ENCODE results near the gene EMILIN3.
"Not testable (repeated sequence)": the region's sequence is repeated elsewhere in the genome, so short reads cannot be mapped to it uniquely, and the experiment has no call there.

The EMILIN3 gene

DNA sequence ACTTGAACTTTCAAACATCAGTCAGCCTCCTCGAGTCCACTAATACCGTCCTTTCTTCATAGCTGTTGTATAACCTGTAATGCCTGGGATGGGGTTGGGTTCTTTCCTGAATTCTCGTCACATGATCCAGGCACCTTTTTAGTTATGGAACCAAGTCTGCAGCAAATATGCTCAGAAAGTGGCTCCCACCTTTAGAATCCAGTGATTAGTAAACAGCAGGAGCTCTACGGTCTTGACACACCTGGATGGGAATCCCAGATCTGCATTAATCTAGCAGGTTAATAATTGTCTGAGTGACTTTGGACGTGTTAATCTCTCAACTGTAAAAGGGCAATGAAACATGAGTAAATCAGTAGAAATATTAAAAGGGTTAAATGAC lies 48.4 kb downstream of the EMILIN3 start:
- FAIRE-seq (no peak), DNase-seq (ENCODE audit: low spot score) (no peak)

DNA sequence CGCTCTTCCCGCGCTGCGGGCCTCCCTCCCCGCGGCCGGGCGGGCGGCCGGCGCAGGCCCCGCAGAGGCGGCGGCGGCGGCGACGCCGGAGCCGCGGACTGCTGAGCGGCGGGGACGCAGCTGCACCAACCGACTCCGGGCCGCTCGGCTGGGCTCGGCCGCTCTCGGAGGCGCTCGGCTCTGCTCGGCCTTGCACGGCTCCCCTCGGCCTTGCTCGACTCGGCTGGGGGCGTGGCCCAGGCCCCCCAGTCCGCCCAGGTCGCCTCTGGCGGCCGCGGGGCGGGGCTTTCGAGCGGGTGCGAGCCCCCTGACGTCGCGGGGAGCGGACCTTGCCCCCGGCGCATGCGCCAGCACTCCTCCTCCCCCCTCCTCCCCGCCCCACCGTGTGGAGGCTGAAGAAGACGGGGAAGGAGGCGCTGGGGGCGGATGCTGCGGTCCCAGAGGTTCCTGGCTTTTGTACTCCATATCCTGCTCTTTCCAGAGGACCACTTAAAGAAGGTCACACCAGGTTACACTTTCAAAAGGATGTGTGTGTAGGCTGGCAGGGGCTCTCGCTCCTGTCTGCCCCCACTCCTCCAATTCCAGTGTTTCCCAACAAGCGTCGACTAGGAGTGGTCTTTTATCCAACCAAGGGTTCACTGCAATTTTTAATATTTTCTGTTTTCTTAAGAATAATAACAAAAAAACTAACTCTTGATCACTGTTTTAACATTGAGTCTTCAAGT lies 48.9 kb downstream of the EMILIN3 start, which contains the start of gene ZHX3:
TSS of gene ZHX3 (minus strand) at position 186 of the 725 bp plus-strand sequence. CDS start 112,815 bp downstream, outside the sequence.
- FAIRE-seq (no peak), DNase-seq (ENCODE audit: low spot score) (peak; percentile 92)

DNA sequence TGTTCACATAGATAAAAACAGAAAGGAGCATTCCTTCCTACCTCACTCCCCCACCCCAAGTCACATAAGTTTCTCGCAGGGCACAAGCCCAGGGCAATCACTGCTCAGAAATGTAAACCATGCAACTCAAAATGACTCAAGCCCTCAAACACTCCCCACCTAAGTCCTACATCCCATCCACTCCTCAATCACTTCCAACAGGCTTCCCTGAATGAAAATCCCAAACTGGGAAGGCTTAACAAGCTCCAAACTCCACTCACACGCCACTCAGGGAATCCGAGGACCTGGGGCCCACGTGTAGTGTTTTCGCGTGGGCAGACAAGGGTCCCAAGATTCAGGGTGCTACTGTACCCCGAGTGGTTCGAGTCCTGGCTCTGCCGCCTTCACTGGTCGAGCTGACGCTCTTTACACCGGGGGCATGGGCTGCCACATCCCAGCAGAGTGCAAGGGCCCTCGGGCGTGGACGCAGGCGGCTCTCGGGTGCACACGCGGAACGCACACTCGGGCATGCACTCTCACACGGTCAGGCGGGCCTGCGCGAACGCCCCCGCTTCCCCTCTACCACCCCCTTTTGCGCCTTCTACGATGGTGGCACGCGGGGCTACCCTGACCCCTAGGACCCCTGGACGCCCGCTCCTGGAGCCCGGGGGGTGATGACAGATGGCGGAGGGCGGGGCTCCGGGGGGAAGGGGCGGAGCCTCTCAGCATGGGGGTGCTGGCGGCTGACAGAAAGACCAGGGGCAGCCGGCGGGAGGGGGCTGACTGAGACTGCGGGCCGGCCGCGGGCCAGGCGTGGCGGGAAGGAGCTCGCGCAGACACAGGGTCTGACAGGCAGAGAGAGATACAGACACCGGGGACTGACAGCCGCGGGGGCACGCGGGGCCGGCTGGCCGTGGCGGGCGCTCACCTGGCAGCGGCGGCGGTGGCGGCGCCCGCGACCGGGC lies 49.7 kb downstream of the EMILIN3 start:
- DNase-seq (ENCODE audit: low spot score) (peak; percentile 79), FAIRE-seq (peak; percentile 61)

DNA sequence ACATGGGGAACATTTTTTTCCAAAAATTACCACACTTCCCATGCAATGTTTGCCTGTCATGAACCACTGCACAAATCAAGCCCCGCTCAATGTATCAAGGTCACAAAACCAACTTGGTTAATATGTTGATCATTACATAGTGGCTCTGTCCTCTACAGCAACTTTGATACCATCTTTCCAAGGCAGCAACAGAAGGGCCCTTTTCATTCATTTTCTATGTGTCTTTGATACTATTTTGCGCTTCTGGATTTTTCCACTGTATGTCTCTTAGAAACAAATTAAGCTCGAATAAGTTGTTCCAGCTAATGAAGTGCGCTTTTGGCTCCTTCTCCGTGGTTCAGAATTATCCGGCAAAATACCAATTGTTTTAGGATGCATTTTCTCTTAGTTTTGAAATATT lies 50.6 kb downstream of the EMILIN3 start:
- FAIRE-seq (peak; percentile 87), DNase-seq (ENCODE audit: low spot score) (peak; percentile 21)

DNA sequence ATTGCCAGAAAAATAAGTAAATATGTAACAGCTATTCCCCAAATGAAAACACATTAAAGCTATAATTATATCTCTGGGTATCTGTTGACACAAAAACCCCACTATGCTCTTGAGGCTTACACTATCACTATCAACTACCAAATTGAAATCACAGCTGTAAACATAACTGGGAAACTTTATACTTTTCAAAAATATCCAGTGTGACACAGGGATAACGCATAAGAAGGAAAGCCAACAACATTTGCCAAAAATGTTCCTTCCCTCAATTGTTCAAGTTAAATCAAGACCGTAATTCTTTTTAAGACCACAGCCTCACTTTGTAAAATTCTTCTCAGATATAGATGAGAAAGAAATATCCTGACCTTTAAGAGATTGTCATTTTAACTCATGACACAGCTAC lies 52.2 kb downstream of the EMILIN3 start:
- FAIRE-seq (no peak), DNase-seq (ENCODE audit: low spot score) (no peak)

DNA sequence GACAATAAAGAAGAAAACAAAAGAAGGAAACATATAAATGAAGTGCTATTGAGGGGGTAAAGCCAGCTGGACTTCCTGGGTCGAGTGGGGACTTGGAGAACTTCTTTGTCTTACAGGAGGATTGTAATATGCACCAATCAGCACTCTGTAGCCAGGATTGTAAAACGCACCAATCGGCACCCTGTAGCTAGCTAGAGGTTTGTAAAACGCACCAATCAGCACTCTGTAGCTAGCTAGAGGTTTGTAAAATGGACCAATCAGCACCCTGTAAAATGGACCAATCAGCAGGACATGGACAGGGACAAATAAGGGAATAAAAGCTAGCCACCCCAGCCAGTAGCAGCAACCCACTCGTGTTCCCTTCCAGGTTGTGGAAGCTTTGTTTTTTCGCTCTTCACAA lies 54.6 kb downstream of the EMILIN3 start:
- DNase-seq (ENCODE audit: low spot score); FAIRE-seq: not testable (repeated sequence)

Data from RCC 7860 (cell line).